ENCODE data around the gene TMEM222.
A peak's percentile ranks its signal among the peaks of the same experiment; 100 is the strongest.

TMEM222 gene

GRCh38 chr1:27299385-27300271 lies 22.3 kb upstream of the TMEM222 start:
- no peak for DNase-seq (ENCODE audit: low read depth)
- no peak overlapping the region for H3K4me3 ChIP-seq (ENCODE audit: low read depth, low read length)
- TF ChIP-seq, protein P1, sequence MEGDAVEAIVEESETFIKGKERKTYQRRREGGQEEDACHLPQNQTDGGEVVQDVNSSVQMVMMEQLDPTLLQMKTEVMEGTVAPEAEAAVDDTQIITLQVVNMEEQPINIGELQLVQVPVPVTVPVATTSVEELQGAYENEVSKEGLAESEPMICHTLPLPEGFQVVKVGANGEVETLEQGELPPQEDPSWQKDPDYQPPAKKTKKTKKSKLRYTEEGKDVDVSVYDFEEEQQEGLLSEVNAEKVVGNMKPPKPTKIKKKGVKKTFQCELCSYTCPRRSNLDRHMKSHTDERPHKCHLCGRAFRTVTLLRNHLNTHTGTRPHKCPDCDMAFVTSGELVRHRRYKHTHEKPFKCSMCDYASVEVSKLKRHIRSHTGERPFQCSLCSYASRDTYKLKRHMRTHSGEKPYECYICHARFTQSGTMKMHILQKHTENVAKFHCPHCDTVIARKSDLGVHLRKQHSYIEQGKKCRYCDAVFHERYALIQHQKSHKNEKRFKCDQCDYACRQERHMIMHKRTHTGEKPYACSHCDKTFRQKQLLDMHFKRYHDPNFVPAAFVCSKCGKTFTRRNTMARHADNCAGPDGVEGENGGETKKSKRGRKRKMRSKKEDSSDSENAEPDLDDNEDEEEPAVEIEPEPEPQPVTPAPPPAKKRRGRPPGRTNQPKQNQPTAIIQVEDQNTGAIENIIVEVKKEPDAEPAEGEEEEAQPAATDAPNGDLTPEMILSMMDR (IDR thresholded peaks at IDR 0.05; ENCODE audit: low read depth, low read length), result no peak
- TF ChIP-seq POLR2A (IDR thresholded peaks at IDR 0.05; ENCODE audit: extremely low read depth, insufficient read length) (no peak), MAX (IDR thresholded peaks at IDR 0.05; ENCODE audit: low read depth, low read length) (no peak), MYC (IDR thresholded peaks at IDR 0.05; ENCODE audit: low read depth, low read length) (no peak)

- no peak overlapping the region for H3K4me3 ChIP-seq (ENCODE audit: low read depth, low read length)
- peak; percentile 91 for DNase-seq (ENCODE audit: low read depth)
- no peak for TF ChIP-seq POLR2A (IDR thresholded peaks at IDR 0.05; ENCODE audit: extremely low read depth, insufficient read length)
- TF ChIP-seq, protein P1 (IDR thresholded peaks at IDR 0.05; ENCODE audit: low read depth, low read length), result peak; percentile 86
- no peak for TF ChIP-seq MYC (IDR thresholded peaks at IDR 0.05; ENCODE audit: low read depth, low read length)
- TF ChIP-seq MAX (IDR thresholded peaks at IDR 0.05; ENCODE audit: low read depth, low read length), result 0 out of 2 replicates have a peak, but pooled peaks have one; percentile 11
Measured at GRCh38 chr1:27300341-27301051, 21.5 kb upstream of the TMEM222 start.

- TF ChIP-seq MYC (IDR thresholded peaks at IDR 0.05; ENCODE audit: low read depth, low read length), result no peak
- no peak for TF ChIP-seq MAX (IDR thresholded peaks at IDR 0.05; ENCODE audit: low read depth, low read length)
- no peak for TF ChIP-seq POLR2A (IDR thresholded peaks at IDR 0.05; ENCODE audit: extremely low read depth, insufficient read length)
- TF ChIP-seq, protein P1 (IDR thresholded peaks at IDR 0.05; ENCODE audit: low read depth, low read length), result no peak
- H3K4me3 ChIP-seq (ENCODE audit: low read depth, low read length), result no peak overlapping the region
- no peak for DNase-seq (ENCODE audit: low read depth)
Measured at GRCh38 chr1:27301052-27301422, 20.9 kb upstream of the TMEM222 start.

DNA sequence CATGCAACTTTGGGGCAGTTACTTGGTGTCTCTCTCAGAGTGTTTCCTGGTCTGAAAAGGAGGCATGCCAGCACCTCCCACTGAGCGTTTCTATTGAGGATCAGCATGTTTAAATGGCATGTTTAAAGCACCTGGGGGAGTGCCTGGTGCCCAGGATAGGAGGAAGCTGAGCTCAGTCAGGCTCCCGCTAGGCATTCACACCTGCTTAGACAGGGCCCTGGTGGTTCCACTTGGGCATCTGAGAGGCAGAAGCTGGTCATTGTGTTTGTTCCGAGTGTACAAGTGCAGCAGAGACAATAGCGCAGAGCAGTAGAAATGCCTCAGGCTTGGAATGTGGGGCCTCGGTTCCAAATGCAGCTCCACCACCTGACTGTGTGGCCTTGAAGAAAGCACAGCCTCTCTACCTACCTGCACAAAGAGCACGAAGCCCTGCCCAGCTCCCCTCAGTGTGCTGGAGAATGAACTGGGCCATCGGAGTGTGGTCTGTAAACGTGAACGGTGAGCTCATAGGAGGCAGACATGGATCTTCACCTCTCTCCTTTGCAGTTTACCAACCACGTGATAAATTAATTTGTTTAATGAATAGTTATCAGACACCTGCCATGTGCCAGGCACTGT lies 20.3 kb upstream of the TMEM222 start:
- H3K4me3 ChIP-seq (ENCODE audit: low read depth, low read length), result no peak overlapping the region
- DNase-seq (ENCODE audit: low read depth), result no peak
- no peak for TF ChIP-seq MAX (IDR thresholded peaks at IDR 0.05; ENCODE audit: low read depth, low read length)
- TF ChIP-seq, protein P1 (IDR thresholded peaks at IDR 0.05; ENCODE audit: low read depth, low read length), result no peak
- TF ChIP-seq MYC (IDR thresholded peaks at IDR 0.05; ENCODE audit: low read depth, low read length), result no peak
- TF ChIP-seq POLR2A (IDR thresholded peaks at IDR 0.05; ENCODE audit: extremely low read depth, insufficient read length), result no peak

DNA sequence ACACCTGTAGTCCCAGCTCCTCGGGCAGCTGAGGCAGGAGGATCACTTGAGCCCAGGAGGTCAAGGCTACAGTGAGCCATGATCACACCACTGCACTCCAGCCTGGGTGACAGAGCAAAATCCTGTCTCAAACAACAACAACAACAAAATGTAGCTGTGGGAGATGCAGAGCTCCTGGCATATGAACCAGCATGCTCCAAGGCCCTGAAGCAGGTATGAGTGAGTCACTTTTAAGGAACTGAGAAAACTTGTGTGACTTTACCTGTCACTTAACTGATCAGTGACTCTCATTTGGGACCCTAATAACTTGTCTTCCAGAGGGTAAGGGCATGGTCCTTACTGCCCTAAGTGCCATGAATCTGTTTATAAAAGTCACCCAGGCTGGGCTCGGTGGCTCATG lies 19.4 kb upstream of the TMEM222 start:
- TF ChIP-seq, protein P1 (IDR thresholded peaks at IDR 0.05; ENCODE audit: low read depth, low read length), result no peak
- TF ChIP-seq MAX (IDR thresholded peaks at IDR 0.05; ENCODE audit: low read depth, low read length) (no peak), MYC (IDR thresholded peaks at IDR 0.05; ENCODE audit: low read depth, low read length) (no peak), POLR2A (IDR thresholded peaks at IDR 0.05; ENCODE audit: extremely low read depth, insufficient read length) (no peak)
- DNase-seq (ENCODE audit: low read depth), result no peak
- H3K4me3 ChIP-seq (ENCODE audit: low read depth, low read length), result no peak overlapping the region
